ENCODE data around the gene SPINT3. TPM values are rescaled to one million over a fixed set of nuclear protein-coding genes. Genes with fewer than 3 reads are reported as not detected.

SPINT3 gene
- total and polyA plus RNA-seq, 2 of the 8 experiments (the other 6 are each of a cell fraction or from before 2014, with no cell fraction given) = not detected

DNA sequence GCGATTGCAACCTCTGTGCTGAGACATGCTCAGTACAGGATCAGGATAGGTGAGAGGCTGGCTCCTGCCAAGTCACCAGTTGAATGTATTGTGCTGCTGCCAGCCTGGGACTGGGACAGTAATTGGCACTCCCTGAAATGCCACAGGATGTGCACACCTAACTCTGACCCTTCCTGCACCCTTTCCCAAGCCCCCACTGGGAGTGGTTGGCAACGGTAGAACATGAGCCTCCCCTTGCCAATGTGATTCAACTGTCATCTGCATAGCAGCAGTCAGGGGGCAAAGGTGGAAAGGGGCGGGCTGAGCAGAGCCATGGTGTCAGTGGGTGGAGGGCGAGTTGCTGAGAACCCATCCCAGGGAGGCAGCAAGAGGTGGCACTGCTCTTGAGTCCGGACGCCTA is 15.4 kb downstream of the SPINT3 start (continued):
- TF ChIP-seq, protein P1, sequence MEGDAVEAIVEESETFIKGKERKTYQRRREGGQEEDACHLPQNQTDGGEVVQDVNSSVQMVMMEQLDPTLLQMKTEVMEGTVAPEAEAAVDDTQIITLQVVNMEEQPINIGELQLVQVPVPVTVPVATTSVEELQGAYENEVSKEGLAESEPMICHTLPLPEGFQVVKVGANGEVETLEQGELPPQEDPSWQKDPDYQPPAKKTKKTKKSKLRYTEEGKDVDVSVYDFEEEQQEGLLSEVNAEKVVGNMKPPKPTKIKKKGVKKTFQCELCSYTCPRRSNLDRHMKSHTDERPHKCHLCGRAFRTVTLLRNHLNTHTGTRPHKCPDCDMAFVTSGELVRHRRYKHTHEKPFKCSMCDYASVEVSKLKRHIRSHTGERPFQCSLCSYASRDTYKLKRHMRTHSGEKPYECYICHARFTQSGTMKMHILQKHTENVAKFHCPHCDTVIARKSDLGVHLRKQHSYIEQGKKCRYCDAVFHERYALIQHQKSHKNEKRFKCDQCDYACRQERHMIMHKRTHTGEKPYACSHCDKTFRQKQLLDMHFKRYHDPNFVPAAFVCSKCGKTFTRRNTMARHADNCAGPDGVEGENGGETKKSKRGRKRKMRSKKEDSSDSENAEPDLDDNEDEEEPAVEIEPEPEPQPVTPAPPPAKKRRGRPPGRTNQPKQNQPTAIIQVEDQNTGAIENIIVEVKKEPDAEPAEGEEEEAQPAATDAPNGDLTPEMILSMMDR (IDR thresholded peaks at IDR 0.05; ENCODE audit: control extremely low read depth in 1 of 3, insufficient read depth in 1 of 3, low read depth in 1 of 3, low read length in 3 of 3) = no peak
